Gastrocnemius medialis (tissue), 4 donors: ENCODE measurements around the gene ATF5. TPM values are rescaled to one million over a fixed set of nuclear protein-coding genes. Genes with fewer than 3 reads are reported as not detected.
"Not testable (repeated sequence)": the region's sequence is repeated elsewhere in the genome, so short reads cannot be mapped to it uniquely, and the experiment has no call there.

ENCODE experiments used
- ATAC-seq, 2 donors: fragments of 150-250 bp; one replicate each; pipeline ENCODE4 v1.9.1; 2016
- DNase-seq, 2 donors: peaks; one replicate each; pipeline ENCODE4 v3.0.0-alpha.2; 2019
- H3K27ac ChIP-seq, 4 donors: fragments of 200-600 bp; sonication (generic); 1 replicate in 1 of 4; 2 replicates in 3 of 4; pipeline ENCODE4 v1.5.1; 2016 to 2018; ENCODE audit warnings: mild to moderate bottlenecking in 2 of 4, moderate library complexity in 1 of 4
- H3K27me3 ChIP-seq, 3 donors: fragments of 200-600 bp; sonication (generic) in 2 of 3; 1 replicate in 1 of 3; 2 replicates in 2 of 3; pipeline versions ENCODE4 v1.5.1 to v1.6.0; 2016 to 2019; ENCODE audit warnings: mild to moderate bottlenecking in 1 of 3, moderate library complexity in 1 of 3
- H3K36me3 ChIP-seq, 2 donors: fragments of 200-600 bp; sonication (generic) in 1 of 2; one replicate each; pipeline ENCODE4 v1.5.1; 2017 to 2018
- H3K4me1 ChIP-seq, 2 donors: fragments of 200-600 bp; sonication (generic) in 1 of 2; one replicate each; pipeline ENCODE4 v1.5.1; 2016 to 2017; ENCODE audit warnings: mild to moderate bottlenecking in 2 of 2
- H3K4me3 ChIP-seq, 4 donors: fragments of 200-600 bp; sonication (generic) in 3 of 4; 1 replicate in 1 of 4; 2 replicates in 3 of 4; pipeline ENCODE4 v1.5.1; 2016 to 2019; ENCODE audit warnings: mild to moderate bottlenecking in 2 of 4
- H3K9me3 ChIP-seq, 3 donors: fragments of 200-600 bp; sonication (generic) in 2 of 3; 1 replicate in 1 of 3; 2 replicates in 2 of 3; pipeline ENCODE4 v1.5.1; 2016 to 2019
- CTCF ChIP-seq, 5 experiments: fragments of 450-650 bp in 3 of 5; fragments of 200-600 bp in 2 of 5; sonication (generic) in 2 of 5; IDR thresholded peaks in 4 of 5; conservative IDR thresholded peaks in 1 of 5; 1 replicate in 4 of 5; 2 replicates in 1 of 5; pipeline ENCODE4 v1.5.1; 2016 to 2019; ENCODE audit warnings: antibody characterized with exemption in 5 of 5, mild to moderate bottlenecking in 3 of 5, moderate library complexity in 3 of 5
- POLR2A ChIP-seq, 2 donors: fragments of 450-650 bp; IDR thresholded peaks; one replicate each; pipeline ENCODE4 v1.6.1; 2017; ENCODE audit warnings: antibody characterized with exemption in 2 of 2, mild to moderate bottlenecking in 2 of 2, moderate library complexity in 2 of 2
- in situ Hi-C, 4 donors: fragments of 200-750 bp; cut with MboI; loops; one replicate each; pipeline versions ENCODE4 v1.15.0 to v1.8.0; 2017; ENCODE audit warnings: low sequenced_read_pairs in 4 of 4
- intact Hi-C: fragments of 100-400 bp; cut with DNase I; formaldehyde crosslinking; loops from one replicate; pipeline ENCODE4 v1.15.1; 2023; ENCODE audit warnings: low total_unique reads
- total RNA-seq, 4 donors: library from RNA; depleted of rRNA; stranded (reverse); fragments of >200 nt; gene quantifications; one replicate each; pipeline versions ENCODE4 v1.1.0 to v1.2.3, GENCODE V29; 2016

ATF5 gene
- total RNA-seq, 4 donors from 2014 or later = 6.4 to 10.8 (median 9.0) TPM

GRCh38 chr19:49920624-49921363 is 8.2 kb upstream of the ATF5 start:
- Histone ChIP-seq H3K4me3 (no peak overlapping the region), H3K4me1 (peaks cover 9 to 10% of the 10 kb centered on the region in 2 donors), H3K27me3 (no peaks in the 10 kb centered on the region), H3K27ac (no peak overlapping the region), H3K36me3 (peaks cover 0 to 16% of the 10 kb centered on the region in 2 donors), H3K9me3 (no peaks in the 10 kb centered on the region)
- no peak for TF ChIP-seq POLR2A (IDR thresholded peaks at IDR 0.05)
- DNase-seq (no peak), ATAC-seq (no peak)
- in situ Hi-C loops = no loop called here
- intact Hi-C loops = no loop called here

GRCh38 chr19:49921871-49922795 is 6.9 kb upstream of the ATF5 start:
- ATAC-seq = peak in 1 of 2 donors; percentile 8
- intact Hi-C loops = no loop called here

GRCh38 chr19:49923055-49924003 is 5.7 kb upstream of the ATF5 start:
- TF ChIP-seq POLR2A (IDR thresholded peaks at IDR 0.05) (no peak), CTCF (IDR thresholded peaks at IDR 0.05 in 4 of 5, conservative IDR thresholded peaks at IDR 0.05 in 1 of 5) (no peak)
- H3K27ac ChIP-seq = no peak overlapping the region
- intact Hi-C loops (no loop called here), in situ Hi-C loops (no loop called here)
- ATAC-seq (no peak), DNase-seq (no peak)
- H3K27me3 ChIP-seq = no peaks in the 10 kb centered on the region
- H3K9me3 ChIP-seq = no peaks in the 10 kb centered on the region
- no peak overlapping the region for H3K4me3 ChIP-seq
- peaks cover 21 to 25% of the 10 kb centered on the region in 2 donors for H3K4me1 ChIP-seq
- H3K36me3 ChIP-seq = peaks cover 0 to 21% of the 10 kb centered on the region in 2 donors

More at GRCh38 chr19:49921871-49922795, 6.9 kb upstream of the ATF5 start:
- no peaks in the 10 kb centered on the region for H3K9me3 ChIP-seq
- H3K27ac ChIP-seq = no peak overlapping the region
- peaks cover 9 to 13% of the 10 kb centered on the region in 2 donors for H3K4me1 ChIP-seq
- in situ Hi-C loops = no loop called here
- TF ChIP-seq CTCF (IDR thresholded peaks at IDR 0.05 in 4 of 5, conservative IDR thresholded peaks at IDR 0.05 in 1 of 5) = no peak
- no peak for TF ChIP-seq POLR2A (IDR thresholded peaks at IDR 0.05)
- H3K36me3 ChIP-seq = peaks cover 0 to 16% of the 10 kb centered on the region in 2 donors
- DNase-seq = no peak
- H3K4me3 ChIP-seq = no peak overlapping the region
- H3K27me3 ChIP-seq = no peaks in the 10 kb centered on the region

GRCh38 chr19:49924004-49924880 is 4.8 kb upstream of the ATF5 start:
- Histone ChIP-seq H3K9me3 (no peaks in the 10 kb centered on the region), H3K36me3 (peaks cover 0 to 21% of the 10 kb centered on the region in 2 donors), H3K4me3 (no peak overlapping the region), H3K4me1 (peaks cover 24 to 31% of the 10 kb centered on the region in 2 donors), H3K27me3 (no peaks in the 10 kb centered on the region), H3K27ac (peak overlapping the region in 1 of 4 donors; percentile 31)
- ATAC-seq = no peak
- in situ Hi-C loops = no loop called here
- TF ChIP-seq POLR2A (IDR thresholded peaks at IDR 0.05) = no peak
- TF ChIP-seq CTCF (IDR thresholded peaks at IDR 0.05 in 4 of 5, conservative IDR thresholded peaks at IDR 0.05 in 1 of 5) = no peak
- DNase-seq = peak; percentile 16 to 52
- intact Hi-C loops = no loop called here

- H3K4me3 ChIP-seq, H3K9me3 ChIP-seq, ATAC-seq, intact Hi-C loops, H3K27me3 ChIP-seq, DNase-seq: not testable (repeated sequence)
- in situ Hi-C loops = loop anchor here in 3 of 4 donors (25.0 kb wide), 1 partner anchor 212 kb away; no protein-coding TSS in a partner anchor
- Histone ChIP-seq H3K36me3 (peaks cover 0 to 21% of the 10 kb centered on the region in 2 donors), H3K27ac (peak overlapping the region in 1 of 4 donors; percentile 31), H3K4me1 (peaks cover 24 to 33% of the 10 kb centered on the region in 2 donors)
Observed at GRCh38 chr19:49924881-49925210, 4.2 kb upstream of the ATF5 start.
